B cell (primary cell): ENCODE measurements around the gene PRIM2.
"Not testable (repeated sequence)": the region's sequence is repeated elsewhere in the genome, so short reads cannot be mapped to it uniquely, and the experiment has no call there.

Experiments used
- EZH2 ChIP-seq: IDR thresholded peaks from 2 replicates; pipeline ENCODE4 v1.6.1; 2012; ENCODE audit warnings: borderline replicate concordance, low read depth, mild to moderate bottlenecking, moderate library complexity, low read length; ENCODE audit not compliant: insufficient read depth, poor library complexity, severe bottlenecking
- TF ChIP-seq, protein P1 (sequence below): fragments of 200-600 bp; IDR thresholded peaks from one replicate; pipeline ENCODE4 v1.8.0; 2022; ENCODE audit warnings: antibody characterized with exemption, mild to moderate bottlenecking

DNA sequence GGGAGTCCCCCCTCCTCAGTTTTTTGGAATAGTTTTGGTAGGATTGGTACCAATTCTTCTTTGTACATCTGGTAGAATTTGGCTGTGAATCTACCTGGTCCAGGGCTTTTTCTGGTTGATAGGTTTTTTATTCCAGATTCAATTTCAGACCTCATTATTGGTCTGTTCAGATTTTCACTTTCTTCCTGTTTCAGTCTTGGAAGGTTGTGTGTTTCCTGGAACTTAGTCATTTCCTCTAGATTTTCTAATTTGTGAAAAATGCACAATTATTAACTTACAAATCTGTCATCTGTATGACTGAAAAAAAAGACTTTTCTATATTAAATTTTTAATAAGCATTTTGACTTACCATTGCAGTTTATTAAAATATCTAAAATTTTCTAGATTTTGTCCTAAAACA is 287.9 kb downstream of the PRIM2 start:
- TF ChIP-seq, protein P1, sequence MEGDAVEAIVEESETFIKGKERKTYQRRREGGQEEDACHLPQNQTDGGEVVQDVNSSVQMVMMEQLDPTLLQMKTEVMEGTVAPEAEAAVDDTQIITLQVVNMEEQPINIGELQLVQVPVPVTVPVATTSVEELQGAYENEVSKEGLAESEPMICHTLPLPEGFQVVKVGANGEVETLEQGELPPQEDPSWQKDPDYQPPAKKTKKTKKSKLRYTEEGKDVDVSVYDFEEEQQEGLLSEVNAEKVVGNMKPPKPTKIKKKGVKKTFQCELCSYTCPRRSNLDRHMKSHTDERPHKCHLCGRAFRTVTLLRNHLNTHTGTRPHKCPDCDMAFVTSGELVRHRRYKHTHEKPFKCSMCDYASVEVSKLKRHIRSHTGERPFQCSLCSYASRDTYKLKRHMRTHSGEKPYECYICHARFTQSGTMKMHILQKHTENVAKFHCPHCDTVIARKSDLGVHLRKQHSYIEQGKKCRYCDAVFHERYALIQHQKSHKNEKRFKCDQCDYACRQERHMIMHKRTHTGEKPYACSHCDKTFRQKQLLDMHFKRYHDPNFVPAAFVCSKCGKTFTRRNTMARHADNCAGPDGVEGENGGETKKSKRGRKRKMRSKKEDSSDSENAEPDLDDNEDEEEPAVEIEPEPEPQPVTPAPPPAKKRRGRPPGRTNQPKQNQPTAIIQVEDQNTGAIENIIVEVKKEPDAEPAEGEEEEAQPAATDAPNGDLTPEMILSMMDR, result not testable (repeated sequence)
- not testable (repeated sequence) for TF ChIP-seq EZH2
